ENCODE measurements around the gene LRBA. TPM values are rescaled to one million over a fixed set of nuclear protein-coding genes. Genes with fewer than 3 reads are reported as not detected.

Gene LRBA
- polyA plus RNA-seq, 2 of the 4 experiments (the other 2 are of a cell fraction), result 10.7 to 25.1 TPM

DNA sequence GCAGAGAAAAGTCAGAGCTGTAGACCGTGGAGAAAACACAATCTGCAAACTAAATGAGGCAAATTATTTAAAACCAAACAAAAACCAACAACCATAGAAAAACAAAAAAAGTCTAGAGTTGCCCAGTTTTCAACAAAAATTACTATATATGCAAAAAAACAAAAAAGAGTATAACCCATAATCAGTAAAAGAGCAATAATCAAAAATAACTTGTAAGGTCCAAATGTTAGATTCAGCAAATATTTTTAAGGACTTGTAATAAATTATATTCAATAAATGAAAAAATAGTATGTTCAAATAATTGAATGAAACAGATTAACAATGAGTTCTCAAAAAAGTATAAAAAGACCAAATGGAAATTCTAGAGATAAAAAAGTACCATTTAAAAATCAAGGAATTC is 130.5 kb downstream of the LRBA start (continued):
- TF ChIP-seq HMGXB4 (CRISPR knock-in tag; IDR thresholded peaks at IDR 0.05; ENCODE audit: borderline replicate concordance) (no peak), ELK1 (IDR thresholded peaks at IDR 0.05; ENCODE audit: low read depth, low read length) (no peak), TP53 (CRISPR knock-in tag; IDR thresholded peaks at IDR 0.05) (no peak), EHMT2 (IDR thresholded peaks at IDR 0.05; ENCODE audit: low read depth) (no peak), NR3C1 (IDR thresholded peaks at IDR 0.05) (no peak), CBX2 (IDR thresholded peaks at IDR 0.05; ENCODE audit: borderline replicate concordance, low read depth) (no peak), PHF8 (IDR thresholded peaks at IDR 0.05; ENCODE audit: borderline replicate concordance, low read depth) (no peak)
- TF ChIP-seq, protein P1, sequence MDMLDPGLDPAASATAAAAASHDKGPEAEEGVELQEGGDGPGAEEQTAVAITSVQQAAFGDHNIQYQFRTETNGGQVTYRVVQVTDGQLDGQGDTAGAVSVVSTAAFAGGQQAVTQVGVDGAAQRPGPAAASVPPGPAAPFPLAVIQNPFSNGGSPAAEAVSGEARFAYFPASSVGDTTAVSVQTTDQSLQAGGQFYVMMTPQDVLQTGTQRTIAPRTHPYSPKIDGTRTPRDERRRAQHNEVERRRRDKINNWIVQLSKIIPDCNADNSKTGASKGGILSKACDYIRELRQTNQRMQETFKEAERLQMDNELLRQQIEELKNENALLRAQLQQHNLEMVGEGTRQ (IDR thresholded peaks at IDR 0.05), result no peak

DNA sequence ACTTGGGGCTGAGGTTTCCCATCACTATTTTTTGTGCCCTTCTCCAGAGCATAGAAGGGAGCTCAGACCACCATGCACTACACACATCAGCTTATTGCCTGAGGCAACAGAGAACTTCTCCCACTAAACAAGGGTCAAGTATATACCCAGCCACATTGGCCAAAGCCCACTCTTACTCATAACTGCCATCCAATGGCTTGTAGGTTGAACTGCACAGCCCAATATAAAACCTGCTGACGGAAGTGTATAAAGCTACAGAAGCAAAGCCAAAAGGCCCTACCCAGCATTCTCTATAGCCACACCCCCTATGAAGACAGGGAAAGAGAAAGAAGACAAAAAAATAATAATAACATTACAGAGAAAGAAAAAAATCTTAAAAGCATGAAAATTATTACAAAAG is 139.7 kb downstream of the LRBA start:
- H3K9me3 ChIP-seq, result no peaks in the 10 kb centered on the region; the same call in 2 of the 3 replicates
- POLR2A ChIA-PET, result no interaction called here
- 87% methylated on average over 1 of the region's 1 CpG for WGBS (ENCODE audit: missing lambda C conversion rate)
- H3K4me3 ChIP-seq, result no peak overlapping the region
- FAIRE-seq (no peak), DNase-seq (ENCODE audit: low read depth in 1 of 2, low spot score in 1 of 2) (no peak), ATAC-seq (no peak)
- TF ChIP-seq FOSB (CRISPR knock-in tag; IDR thresholded peaks at IDR 0.05) (no peak), POLR2A (IDR thresholded peaks at IDR 0.05; ENCODE audit: low read length) (no peak), ZNF302 (CRISPR knock-in tag; IDR thresholded peaks at IDR 0.05) (no peak), CHD2 (IDR thresholded peaks at IDR 0.05; ENCODE audit: low read length, partially characterized antibody) (no peak), POLR2AphosphoS2 (conservative IDR thresholded peaks at IDR 0.05; ENCODE audit: low read length) (no peak), HOXB13 (CRISPR knock-in tag; IDR thresholded peaks at IDR 0.05; ENCODE audit: low read depth) (no peak), TFCP2L1 (CRISPR knock-in tag; IDR thresholded peaks at IDR 0.05) (no peak), HOXB5 (CRISPR knock-in tag; IDR thresholded peaks at IDR 0.05) (no peak), MYC (IDR thresholded peaks at IDR 0.05; ENCODE audit: borderline replicate concordance, low read length) (no peak), NR3C1 (IDR thresholded peaks at IDR 0.05) (no peak), SREBF2 (IDR thresholded peaks at IDR 0.05) (no peak), HES2 (IDR thresholded peaks at IDR 0.05) (no peak), RARB (CRISPR knock-in tag; IDR thresholded peaks at IDR 0.05) (no peak), HMGXB4 (CRISPR knock-in tag; IDR thresholded peaks at IDR 0.05; ENCODE audit: borderline replicate concordance) (no peak)
- TF ChIP-seq, protein P2, sequence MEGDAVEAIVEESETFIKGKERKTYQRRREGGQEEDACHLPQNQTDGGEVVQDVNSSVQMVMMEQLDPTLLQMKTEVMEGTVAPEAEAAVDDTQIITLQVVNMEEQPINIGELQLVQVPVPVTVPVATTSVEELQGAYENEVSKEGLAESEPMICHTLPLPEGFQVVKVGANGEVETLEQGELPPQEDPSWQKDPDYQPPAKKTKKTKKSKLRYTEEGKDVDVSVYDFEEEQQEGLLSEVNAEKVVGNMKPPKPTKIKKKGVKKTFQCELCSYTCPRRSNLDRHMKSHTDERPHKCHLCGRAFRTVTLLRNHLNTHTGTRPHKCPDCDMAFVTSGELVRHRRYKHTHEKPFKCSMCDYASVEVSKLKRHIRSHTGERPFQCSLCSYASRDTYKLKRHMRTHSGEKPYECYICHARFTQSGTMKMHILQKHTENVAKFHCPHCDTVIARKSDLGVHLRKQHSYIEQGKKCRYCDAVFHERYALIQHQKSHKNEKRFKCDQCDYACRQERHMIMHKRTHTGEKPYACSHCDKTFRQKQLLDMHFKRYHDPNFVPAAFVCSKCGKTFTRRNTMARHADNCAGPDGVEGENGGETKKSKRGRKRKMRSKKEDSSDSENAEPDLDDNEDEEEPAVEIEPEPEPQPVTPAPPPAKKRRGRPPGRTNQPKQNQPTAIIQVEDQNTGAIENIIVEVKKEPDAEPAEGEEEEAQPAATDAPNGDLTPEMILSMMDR (IDR thresholded peaks at IDR 0.05), result no peak
- H3K4me1 ChIP-seq, result no peaks in the 10 kb centered on the region
- CTCF ChIA-PET, result no interaction called here
- no peak overlapping the region for H3K4me2 ChIP-seq
- H3K27ac ChIP-seq, result no peak overlapping the region

All from A549 (cell line).